Measurements from ENCODE around the gene SLC22A6. TPM values are rescaled to one million over a fixed set of nuclear protein-coding genes. Genes with fewer than 3 reads are reported as not detected.

SLC22A6 gene
- total and polyA plus RNA-seq, 2 experiments from 2014 or later: not detected

DNA sequence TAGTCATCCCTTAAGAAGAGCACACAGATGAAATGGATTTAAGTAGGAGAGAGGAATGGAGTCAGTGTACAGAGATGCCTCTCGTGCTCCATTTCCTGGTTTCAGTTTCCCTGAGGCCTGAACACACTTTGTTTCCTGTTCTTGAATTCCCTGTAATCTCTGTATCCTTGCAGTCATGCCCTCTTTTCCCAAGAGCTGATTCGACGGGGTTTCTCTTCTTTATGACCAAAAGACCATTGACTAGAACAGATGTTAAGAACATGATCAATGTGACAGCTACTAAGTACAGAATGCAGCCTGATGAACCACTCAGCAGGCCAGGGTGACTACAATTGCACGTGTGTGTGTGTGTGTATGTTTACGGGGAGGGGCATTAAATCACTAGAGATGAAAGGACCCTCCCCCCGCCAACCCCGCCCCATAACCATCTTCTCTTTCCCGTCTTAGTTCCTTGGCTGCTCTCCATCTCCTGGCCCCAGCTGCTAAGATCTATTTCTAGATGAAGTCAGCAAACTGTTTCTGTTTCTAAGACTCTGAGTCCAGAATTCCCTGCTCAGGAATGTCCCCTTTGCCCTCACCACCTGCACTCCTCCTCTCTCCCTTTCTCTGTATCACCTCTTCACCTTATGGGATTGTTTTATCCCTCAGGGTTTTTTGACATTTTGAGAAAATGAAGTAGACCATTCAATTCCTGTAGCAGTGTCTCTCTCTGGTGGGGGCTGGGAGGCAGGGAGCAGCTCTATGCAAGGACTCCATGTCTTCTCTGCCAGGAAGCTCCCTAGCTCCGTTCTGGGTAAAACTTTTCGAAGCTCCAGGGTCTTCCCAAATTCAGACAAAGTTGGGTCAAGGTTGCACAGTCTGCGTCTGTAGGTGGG lies 26.0 kb downstream of the SLC22A6 start (continued):
- TF ChIP-seq NANOG (IDR thresholded peaks at IDR 0.05; ENCODE audit: borderline replicate concordance) (no peak), EZH2phosphoT487 (IDR thresholded peaks at IDR 0.05; ENCODE audit: unreplicated experiment) (no peak), ZNF114 (CRISPR knock-in tag; IDR thresholded peaks at IDR 0.05) (no peak), CTCF (conservative IDR thresholded peaks at IDR 0.05; ENCODE audit: low read depth in 2 of 2) (no peak), STAT1 (IDR thresholded peaks at IDR 0.05; ENCODE audit: unreplicated experiment) (no peak), ETS1 (IDR thresholded peaks at IDR 0.05) (no peak), JUNB (IDR thresholded peaks at IDR 0.05; ENCODE audit: unreplicated experiment) (no peak)
- TF ChIP-seq, protein P1, sequence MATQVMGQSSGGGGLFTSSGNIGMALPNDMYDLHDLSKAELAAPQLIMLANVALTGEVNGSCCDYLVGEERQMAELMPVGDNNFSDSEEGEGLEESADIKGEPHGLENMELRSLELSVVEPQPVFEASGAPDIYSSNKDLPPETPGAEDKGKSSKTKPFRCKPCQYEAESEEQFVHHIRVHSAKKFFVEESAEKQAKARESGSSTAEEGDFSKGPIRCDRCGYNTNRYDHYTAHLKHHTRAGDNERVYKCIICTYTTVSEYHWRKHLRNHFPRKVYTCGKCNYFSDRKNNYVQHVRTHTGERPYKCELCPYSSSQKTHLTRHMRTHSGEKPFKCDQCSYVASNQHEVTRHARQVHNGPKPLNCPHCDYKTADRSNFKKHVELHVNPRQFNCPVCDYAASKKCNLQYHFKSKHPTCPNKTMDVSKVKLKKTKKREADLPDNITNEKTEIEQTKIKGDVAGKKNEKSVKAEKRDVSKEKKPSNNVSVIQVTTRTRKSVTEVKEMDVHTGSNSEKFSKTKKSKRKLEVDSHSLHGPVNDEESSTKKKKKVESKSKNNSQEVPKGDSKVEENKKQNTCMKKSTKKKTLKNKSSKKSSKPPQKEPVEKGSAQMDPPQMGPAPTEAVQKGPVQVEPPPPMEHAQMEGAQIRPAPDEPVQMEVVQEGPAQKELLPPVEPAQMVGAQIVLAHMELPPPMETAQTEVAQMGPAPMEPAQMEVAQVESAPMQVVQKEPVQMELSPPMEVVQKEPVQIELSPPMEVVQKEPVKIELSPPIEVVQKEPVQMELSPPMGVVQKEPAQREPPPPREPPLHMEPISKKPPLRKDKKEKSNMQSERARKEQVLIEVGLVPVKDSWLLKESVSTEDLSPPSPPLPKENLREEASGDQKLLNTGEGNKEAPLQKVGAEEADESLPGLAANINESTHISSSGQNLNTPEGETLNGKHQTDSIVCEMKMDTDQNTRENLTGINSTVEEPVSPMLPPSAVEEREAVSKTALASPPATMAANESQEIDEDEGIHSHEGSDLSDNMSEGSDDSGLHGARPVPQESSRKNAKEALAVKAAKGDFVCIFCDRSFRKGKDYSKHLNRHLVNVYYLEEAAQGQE (IDR thresholded peaks at IDR 0.05; ENCODE audit: unreplicated experiment): no peak

GRCh38 chr11:62957147-62957546 lies 27.6 kb downstream of the SLC22A6 start:
- Mint-ChIP-seq H3K9me3 (no peaks in the 10 kb centered on the region; the same call in 1 of the 3 replicates), H3K4me3 (no peak overlapping the region), H3K27me3 (ENCODE audit: insufficient read depth, low read depth, poor library complexity) (peaks cover 7% of the 10 kb centered on the region), H3K27ac (no peak overlapping the region), H3K36me3 (ENCODE audit: low read depth) (no peaks in the 10 kb centered on the region), H3K4me1 (no peaks in the 10 kb centered on the region; the same call in 2 of the 3 replicates)
- H3K4me1 ChIP-seq (ENCODE audit: insufficient read depth): no peaks in the 10 kb centered on the region
- H3K4me3 ChIP-seq: no peak overlapping the region
- H3K36me3 ChIP-seq (ENCODE audit: insufficient read depth): no peaks in the 10 kb centered on the region
- H3K4me2 ChIP-seq: no peak overlapping the region
- H3K9me2 ChIP-seq (ENCODE audit: insufficient read depth): 0 out of 2 replicates have a peak, but pooled peaks cover 8% of the 10 kb centered on the region
- H3F3A ChIP-seq (replicated peaks; ENCODE audit: low read depth): no peaks in the 10 kb centered on the region
- H2AFZ ChIP-seq: peak overlapping the region; percentile 32
- H4K20me1 ChIP-seq (replicated peaks; ENCODE audit: insufficient read depth): no peaks in the 10 kb centered on the region
- no peaks in the 10 kb centered on the region for H3K79me2 ChIP-seq (replicated peaks; ENCODE audit: insufficient read depth)
- ATAC-seq (no peak), DNase-seq (ENCODE audit: low spot score) (no peak)
- no peaks in the 10 kb centered on the region for H3K27me3 ChIP-seq (ENCODE audit: insufficient read depth)
- H3K27ac ChIP-seq (ENCODE audit: low read depth): no peak overlapping the region
- no peak for TF ChIP-seq EZH2 (IDR thresholded peaks at IDR 0.05; ENCODE audit: low read depth, unreplicated experiment)
- TF ChIP-seq CTCF (conservative IDR thresholded peaks at IDR 0.05; ENCODE audit: low read depth in 2 of 2): no peak
- TF ChIP-seq, protein P1 (IDR thresholded peaks at IDR 0.05; ENCODE audit: unreplicated experiment): no peak
- no peak for TF ChIP-seq ZNF331 (CRISPR knock-in tag; IDR thresholded peaks at IDR 0.05; ENCODE audit: low read depth)

All from GM23338 (cell line).